HCEC 1CT (cell line): ENCODE measurements around the gene RNASEH1.

ENCODE experiments used
- DNase-seq: peaks from one replicate; pipeline ENCODE4 v3.0.0-alpha.2; 2017

RNASEH1 gene, protein sequence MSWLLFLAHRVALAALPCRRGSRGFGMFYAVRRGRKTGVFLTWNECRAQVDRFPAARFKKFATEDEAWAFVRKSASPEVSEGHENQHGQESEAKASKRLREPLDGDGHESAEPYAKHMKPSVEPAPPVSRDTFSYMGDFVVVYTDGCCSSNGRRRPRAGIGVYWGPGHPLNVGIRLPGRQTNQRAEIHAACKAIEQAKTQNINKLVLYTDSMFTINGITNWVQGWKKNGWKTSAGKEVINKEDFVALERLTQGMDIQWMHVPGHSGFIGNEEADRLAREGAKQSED

DNA sequence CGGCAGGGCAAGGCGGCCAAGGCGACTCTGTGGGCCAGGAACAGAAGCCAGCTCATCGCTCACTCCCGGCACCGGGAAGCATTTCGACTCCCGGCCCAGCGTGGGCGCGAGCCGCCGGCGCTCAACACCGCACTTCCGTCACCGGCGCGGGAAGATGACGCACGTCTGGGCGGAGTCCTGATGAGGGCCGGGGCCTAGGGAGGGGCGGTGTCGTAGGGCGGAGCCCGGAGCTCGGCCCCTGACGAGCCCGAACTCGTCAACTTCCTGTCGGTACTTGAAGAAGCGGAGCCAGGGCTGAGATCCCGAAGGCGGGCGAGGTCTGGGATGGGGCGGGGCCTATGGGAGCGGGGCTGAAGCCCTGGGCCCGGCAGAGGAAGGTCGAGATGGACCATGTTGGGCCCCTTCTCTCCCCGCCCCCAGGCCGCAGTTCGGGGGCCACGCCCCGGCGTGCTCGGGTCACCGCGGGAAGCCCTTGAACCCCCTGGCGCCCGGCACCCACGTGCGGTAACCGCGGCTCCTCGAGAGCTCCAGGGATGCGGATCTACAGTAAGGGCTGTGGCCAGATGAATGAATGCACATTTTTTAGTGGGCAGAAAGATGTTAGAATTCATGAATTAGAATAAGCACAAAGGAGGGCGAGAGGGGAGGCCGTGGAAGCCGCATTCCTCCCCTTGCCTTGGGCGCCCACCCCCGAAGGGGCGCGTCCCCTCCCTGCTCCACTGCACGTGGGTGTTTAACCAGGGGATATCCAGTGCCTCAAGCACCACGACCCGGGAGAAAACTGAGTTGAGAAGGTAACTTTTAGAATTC is at the start of gene RNASEH1:
Gene RNASEH1 (minus strand): TSS at position 129 of the 810 bp plus-strand sequence. CDS start 73 bp downstream, at position 56.
- peak; percentile 98 for DNase-seq

- no peak for DNase-seq
These were observed 48.5 kb upstream of the RNASEH1 start for GRCh38 chr2:3606370-3607201.

DNA sequence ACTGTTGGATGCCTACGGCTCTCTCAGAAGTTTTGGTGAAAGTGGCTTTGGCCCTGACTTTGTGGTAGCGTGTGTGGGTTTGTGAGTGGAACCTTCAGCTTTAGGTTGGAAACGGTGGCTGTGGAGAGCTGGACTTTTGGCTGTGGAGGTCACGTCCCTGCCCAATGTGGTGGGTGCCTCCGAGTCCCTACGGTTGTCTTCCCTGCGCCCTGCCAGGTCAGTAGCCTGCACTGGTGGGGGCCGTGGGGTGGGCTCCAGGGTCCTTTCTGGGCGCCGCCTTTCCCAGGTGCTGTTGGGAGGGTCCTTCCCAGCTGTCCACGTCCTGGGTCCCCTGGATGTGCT is 47.9 kb upstream of the RNASEH1 start:
- DNase-seq, result no peak

DNA sequence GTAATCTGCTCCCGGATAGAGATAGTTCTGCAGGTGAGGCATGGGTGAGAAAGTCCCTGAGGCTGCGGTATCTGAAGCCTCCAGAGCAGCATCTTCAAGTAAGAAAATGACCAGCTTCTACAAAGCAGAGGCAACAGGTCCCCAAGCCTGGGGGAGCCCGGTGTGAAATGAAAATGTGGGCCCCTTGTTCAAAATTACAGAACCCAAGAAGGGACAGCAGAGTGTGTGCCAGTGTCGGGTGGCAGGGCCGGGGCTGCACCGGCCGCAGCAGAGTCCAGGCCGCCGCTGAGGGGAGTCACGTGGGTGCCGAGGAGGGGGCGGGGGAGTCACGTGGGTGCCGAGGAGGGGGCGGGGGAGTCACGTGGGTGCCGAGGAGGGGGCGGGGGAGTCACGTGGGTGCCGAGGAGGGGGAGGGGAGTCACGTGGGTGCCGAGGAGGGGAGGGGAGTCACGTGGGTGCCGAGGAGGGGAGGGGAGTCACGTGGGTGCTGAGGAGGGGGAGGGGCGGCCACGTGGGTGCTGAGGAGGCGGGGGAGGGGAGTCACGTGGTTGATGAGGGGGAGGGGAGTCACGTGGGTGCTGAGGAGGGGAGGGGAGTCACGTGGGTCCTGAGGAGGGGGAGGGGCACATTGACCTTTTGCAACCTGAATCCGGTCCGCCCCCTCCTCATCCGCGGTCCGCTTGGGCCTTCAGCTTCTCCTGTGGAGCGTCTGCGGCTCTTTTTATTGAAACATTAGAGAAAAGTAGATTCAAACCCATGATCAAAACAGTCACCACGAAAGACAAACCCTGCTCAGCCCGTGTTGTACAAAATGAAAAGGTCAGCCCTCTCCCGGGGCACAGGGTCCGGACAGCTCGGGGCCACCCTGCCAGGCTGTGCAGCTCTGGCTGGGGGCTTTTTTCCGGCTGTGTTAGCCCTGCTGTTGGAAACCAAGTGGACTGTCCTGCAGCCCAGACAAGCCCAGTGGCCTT is 47.1 kb upstream of the RNASEH1 start:
- peak; percentile 29 for DNase-seq

GRCh38 chr2:3604207-3604877 is 46.2 kb upstream of the RNASEH1 start:
- DNase-seq, result no peak

GRCh38 chr2:3603536-3604206 is 45.5 kb upstream of the RNASEH1 start:
- DNase-seq, result no peak

DNA sequence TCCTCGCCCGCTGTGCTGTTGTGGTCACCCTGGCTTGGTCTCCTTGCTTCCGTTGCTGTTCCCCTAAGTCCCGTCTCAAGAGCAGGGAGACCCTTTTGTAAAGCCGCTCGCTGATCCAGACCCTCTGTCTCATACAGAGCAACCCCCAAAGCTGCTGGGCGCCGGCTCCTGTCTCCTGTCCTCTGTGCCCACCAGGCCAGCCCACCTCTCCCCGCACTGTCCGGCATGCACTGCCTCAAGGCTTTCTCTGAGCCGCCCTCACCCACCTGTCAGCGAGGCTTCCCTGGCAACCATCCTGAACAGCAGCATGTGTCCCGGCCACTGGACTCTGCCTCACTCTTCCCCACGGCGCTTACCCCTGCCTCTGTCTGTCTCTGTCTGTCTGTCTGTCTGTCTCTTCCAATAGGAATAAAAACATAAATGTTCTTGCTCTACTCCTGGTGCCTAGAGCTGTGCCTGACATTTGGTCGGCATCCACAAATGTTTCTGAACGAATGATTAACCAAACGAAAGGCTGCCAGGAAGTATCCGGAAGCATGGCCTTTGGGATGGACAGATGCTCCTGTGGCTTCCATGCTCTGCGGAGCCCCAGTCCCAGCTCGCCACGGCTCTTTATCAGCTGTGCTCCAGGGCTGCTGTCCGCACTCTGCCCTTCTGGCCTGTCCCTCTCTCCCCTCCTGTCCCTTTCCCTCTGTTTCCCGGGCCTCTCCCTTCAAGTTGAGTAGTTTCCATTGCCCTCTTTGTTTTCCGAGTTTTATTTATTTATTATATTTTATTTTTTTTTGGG is 44.6 kb upstream of the RNASEH1 start:
- DNase-seq, result no peak

DNA sequence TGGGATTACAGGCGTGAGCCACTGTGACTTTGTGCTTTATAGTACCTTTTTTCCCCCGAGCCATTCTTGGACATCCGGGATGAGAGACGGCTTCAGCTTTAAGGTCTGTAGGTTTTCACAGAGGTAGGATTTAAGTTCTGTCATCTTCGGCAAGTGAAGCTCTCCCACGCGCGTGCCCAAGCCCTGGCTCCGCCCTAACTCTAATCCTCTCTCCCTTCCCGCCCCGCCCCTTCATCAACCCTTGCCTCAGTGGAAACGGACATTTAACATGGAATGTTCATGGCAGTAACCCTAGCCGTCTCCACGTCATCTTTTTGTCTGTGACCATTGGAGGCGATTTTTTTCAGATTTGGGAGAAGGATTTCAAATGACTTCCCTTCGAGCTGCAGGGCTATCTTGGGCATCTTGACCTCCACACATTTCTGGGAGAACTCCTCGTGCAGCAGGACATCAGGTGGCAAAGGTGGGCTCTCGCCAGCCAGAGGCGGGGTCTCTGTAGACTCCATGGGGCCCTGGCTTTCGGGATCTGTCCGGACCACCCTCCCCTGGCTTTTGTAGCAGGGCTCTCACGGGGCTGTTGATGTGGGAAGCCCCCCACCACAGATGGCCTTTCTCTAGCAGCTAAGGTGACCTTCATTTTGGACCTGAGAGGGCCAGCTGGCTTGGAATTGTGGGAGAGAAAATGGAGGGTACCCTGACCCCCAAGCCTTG is 43.6 kb upstream of the RNASEH1 start:
- DNase-seq, result no peak

DNA sequence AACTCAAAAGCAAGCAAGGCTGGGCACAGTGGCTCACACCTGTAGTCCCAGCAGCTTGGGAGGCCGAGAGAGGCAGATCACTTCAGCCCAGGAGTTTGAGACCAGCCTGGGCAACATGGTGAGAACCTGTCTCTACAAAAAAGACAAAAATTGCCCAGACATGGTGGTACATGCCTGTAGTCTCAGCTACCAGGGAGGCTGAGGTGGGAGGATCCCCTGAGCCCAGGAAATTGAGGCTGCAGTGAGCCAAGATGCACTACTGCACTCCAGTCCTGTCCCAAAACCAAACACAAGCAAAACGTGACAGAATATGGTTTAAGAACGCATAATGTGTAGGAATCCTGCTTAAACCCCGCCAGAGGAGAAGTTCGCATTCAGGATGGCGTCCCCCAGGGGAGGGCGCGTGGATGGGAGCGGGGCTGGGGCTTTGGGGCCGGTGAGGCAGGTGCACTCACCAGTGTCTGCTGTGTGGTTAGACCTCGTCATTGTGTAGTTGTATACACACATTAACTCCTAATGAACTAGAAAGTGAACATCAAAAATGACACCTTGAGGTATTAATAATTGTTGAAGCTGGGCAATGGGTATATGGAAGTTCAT is 42.2 kb upstream of the RNASEH1 start:
- DNase-seq, result no peak

- DNase-seq, result no peak
These were observed 41.0 kb upstream of the RNASEH1 start for GRCh38 chr2:3598912-3599854.

GRCh38 chr2:3598197-3598910 is 40.2 kb upstream of the RNASEH1 start:
- DNase-seq, result no peak

GRCh38 chr2:3597567-3597966 is 39.4 kb upstream of the RNASEH1 start:
- no peak for DNase-seq

- DNase-seq, result no peak
These were observed 38.8 kb upstream of the RNASEH1 start for GRCh38 chr2:3596901-3597417.

DNA sequence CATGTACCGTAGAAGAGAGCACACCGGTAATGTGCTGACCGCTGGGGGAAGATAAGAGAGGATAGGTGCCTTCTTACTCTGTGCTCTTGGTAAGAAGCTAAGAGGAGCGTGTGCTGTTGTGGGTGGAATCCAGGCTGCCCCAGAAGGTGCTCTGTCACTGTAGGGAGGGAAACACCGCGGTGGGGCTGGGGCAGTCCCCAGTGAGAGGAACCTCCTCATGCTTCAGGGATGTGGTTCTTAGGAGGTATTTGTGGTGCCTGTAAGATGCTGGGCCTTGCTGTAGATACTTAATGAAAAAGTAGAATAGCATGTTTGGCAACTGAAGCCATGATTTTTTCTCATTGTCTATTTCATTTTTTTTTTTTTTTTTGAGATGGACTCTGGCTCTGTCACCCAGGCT is 37.9 kb upstream of the RNASEH1 start:
- no peak for DNase-seq

- no peak for DNase-seq
These were observed 37.3 kb upstream of the RNASEH1 start for GRCh38 chr2:3595404-3595803.

DNA sequence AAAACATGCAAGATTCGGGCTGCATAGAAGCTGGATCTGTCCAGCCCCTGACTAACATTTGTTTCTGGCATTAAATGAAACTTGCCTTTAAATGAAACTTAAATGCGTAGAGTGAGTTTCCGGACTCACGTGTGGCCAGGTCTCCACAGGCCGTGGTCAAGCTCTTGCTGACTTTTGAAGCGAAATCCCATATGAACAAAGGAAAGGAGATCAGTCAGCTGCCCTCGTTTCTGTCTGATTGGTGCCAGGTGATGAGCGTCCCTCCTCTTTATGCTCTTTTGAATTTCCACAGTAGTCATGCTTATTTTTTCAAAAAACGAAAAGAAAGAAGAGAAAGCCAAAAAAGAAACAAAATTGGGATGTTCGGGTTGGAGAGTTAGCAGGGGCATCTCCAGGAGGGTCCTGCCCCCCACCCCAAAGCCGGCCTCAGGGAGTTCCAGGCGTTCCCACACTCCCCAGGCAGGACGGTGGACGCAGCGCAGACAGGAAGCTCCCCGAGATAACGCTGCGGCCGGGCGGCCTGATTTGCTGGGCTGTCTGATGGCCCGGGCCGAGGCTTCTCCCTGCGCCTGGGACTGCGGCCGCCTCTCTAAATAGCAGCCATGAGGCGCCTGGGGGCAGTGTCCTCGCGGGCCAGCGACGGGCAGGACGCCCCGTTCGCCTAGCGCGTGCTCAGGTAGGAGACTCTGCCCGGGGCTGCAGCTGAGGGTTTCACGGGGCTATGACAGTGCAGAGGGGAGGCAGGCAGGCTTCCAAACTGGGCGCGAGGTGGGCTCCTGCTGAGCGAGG is 36.6 kb upstream of the RNASEH1 start, which contains the start of gene COLEC11:
Gene COLEC11 (plus strand): TSS at position 620 of the 789 bp plus-strand sequence. CDS start 9,229 bp downstream, outside the sequence.
- DNase-seq, result no peak
